OCI-LY1 (cell line): ENCODE measurements around the gene GNGT2.

Experiments
- H2AFZ ChIP-seq: fragments of 200-600 bp; sonication (generic), shearing (Covaris generic); 2 replicates; pipeline ENCODE4 v1.6.0; 2014; ENCODE audit warnings: antibody characterized with exemption, mild to moderate bottlenecking, low read length
- H3F3A ChIP-seq: fragments of 200-600 bp; sonication (generic), shearing (Covaris generic); 2 replicates; pipeline ENCODE4 v1.6.0; 2014; ENCODE audit warnings: mild to moderate bottlenecking, antibody characterized with exemption, low read length, moderate library complexity; ENCODE audit not compliant: insufficient read depth
- H3K27ac ChIP-seq: fragments of 200-600 bp; sonication (generic); 2 replicates; pipeline ENCODE4 v1.5.1; 2014; ENCODE audit warnings: low read length, mixed run types, mild to moderate bottlenecking, low read depth; ENCODE audit not compliant: poor library complexity, severe bottlenecking
- H3K27me3 ChIP-seq: fragments of 200-600 bp; sonication (generic); 2 replicates; pipeline ENCODE4 v1.6.0; 2014; ENCODE audit warnings: antibody characterized with exemption, mild to moderate bottlenecking, low read length, moderate library complexity; ENCODE audit not compliant: insufficient read depth
- H3K36me3 ChIP-seq: fragments of 200-600 bp; sonication (generic); 2 replicates; pipeline ENCODE4 v1.6.1; 2014; ENCODE audit warnings: mild to moderate bottlenecking, antibody characterized with exemption, low read length, moderate library complexity, mixed read lengths; ENCODE audit not compliant: insufficient read depth
- H3K4me1 ChIP-seq: fragments of 200-600 bp; sonication (generic); 2 replicates; pipeline ENCODE4 v1.5.1; 2014; ENCODE audit warnings: mild to moderate bottlenecking, low read length, moderate library complexity; ENCODE audit not compliant: insufficient read depth, severe bottlenecking
- H3K4me2 ChIP-seq: fragments of 200-600 bp; sonication (generic), shearing (Covaris generic); 2 replicates; pipeline ENCODE4 v1.6.1; 2014; ENCODE audit warnings: low read length
- H3K4me3 ChIP-seq: fragments of 200-600 bp; sonication (generic); 2 replicates; pipeline ENCODE4 v1.5.1; 2014; ENCODE audit warnings: low read length, low read depth, mild to moderate bottlenecking, mixed read lengths; ENCODE audit not compliant: poor library complexity, severe bottlenecking
- H3K79me2 ChIP-seq: fragments of 200-600 bp; shearing (Covaris generic); 2 replicates; pipeline ENCODE4 v1.6.1; 2016; ENCODE audit warnings: mixed run types, low read length, mixed read lengths; ENCODE audit not compliant: insufficient read depth
- H3K9ac ChIP-seq: fragments of 200-600 bp; sonication (generic), shearing (Covaris generic); 2 replicates; pipeline ENCODE4 v1.6.1; 2014; ENCODE audit warnings: mild to moderate bottlenecking, low read length, mixed read lengths
- H3K9me2 ChIP-seq: fragments of 200-600 bp; sonication (generic), shearing (Covaris generic); 2 replicates; pipeline ENCODE4 v1.6.1; 2014; ENCODE audit warnings: low read depth, mild to moderate bottlenecking, low read length, mixed read lengths
- H3K9me3 ChIP-seq: fragments of 200-600 bp; shearing (Covaris generic); 2 replicates; pipeline ENCODE4 v1.6.1; 2014; ENCODE audit warnings: low read length, mixed read lengths
- H4K20me1 ChIP-seq: fragments of 200-600 bp; sonication (generic), shearing (Covaris generic); 2 replicates; pipeline ENCODE4 v1.6.0; 2016; ENCODE audit warnings: mild to moderate bottlenecking, low read length; ENCODE audit not compliant: insufficient read depth
- EZH2 ChIP-seq: fragments of 200-600 bp; sonication (generic), shearing (Covaris generic); IDR thresholded peaks from 2 replicates; pipeline ENCODE4 v1.8.0; 2017; ENCODE audit warnings: borderline replicate concordance, mixed run types, mild to moderate bottlenecking, antibody characterized with exemption, low read length, moderate library complexity, mixed read lengths
- TF ChIP-seq, protein P1 (sequence below): fragments of 200-600 bp; sonication (generic), shearing (Covaris generic); IDR thresholded peaks from 2 replicates; pipeline ENCODE4 v1.5.1; 2017; ENCODE audit warnings: mild to moderate bottlenecking, antibody characterized with exemption, low read length, moderate library complexity, mixed read lengths

Gene GNGT2

DNA sequence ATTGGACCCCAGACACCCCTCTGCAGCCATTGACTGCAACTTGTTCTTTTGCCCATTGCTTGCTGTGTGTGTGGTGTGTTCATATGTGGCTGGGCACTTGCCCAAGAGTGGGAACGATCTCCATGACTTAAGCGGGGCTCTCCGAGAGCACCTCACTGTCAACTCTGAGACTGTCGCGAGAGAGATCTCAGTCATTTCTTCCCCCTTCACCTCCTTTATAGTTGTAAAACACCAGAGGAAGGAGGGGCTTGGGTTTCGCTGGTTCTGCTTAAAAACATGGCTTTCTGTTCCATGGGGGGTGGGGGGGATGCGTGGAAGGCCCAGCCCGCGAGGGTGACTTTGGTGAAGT is 12.8 kb upstream of the GNGT2 start:
- H4K20me1 ChIP-seq = no peaks in the 10 kb centered on the region
- H3K27me3 ChIP-seq = no peaks in the 10 kb centered on the region; the same call in 1 of the 2 replicates
- H3K4me1 ChIP-seq = peaks cover 37% of the 10 kb centered on the region
- H3F3A ChIP-seq = no peaks in the 10 kb centered on the region
- no peak overlapping the region for H3K9ac ChIP-seq
- no peak overlapping the region for H2AFZ ChIP-seq
- H3K9me3 ChIP-seq = no peaks in the 10 kb centered on the region
- H3K27ac ChIP-seq = no peak overlapping the region
- H3K4me3 ChIP-seq = no peak overlapping the region
- no peaks in the 10 kb centered on the region for H3K79me2 ChIP-seq
- H3K9me2 ChIP-seq = no peaks in the 10 kb centered on the region
- TF ChIP-seq EZH2 = no peak
- TF ChIP-seq, protein P1, sequence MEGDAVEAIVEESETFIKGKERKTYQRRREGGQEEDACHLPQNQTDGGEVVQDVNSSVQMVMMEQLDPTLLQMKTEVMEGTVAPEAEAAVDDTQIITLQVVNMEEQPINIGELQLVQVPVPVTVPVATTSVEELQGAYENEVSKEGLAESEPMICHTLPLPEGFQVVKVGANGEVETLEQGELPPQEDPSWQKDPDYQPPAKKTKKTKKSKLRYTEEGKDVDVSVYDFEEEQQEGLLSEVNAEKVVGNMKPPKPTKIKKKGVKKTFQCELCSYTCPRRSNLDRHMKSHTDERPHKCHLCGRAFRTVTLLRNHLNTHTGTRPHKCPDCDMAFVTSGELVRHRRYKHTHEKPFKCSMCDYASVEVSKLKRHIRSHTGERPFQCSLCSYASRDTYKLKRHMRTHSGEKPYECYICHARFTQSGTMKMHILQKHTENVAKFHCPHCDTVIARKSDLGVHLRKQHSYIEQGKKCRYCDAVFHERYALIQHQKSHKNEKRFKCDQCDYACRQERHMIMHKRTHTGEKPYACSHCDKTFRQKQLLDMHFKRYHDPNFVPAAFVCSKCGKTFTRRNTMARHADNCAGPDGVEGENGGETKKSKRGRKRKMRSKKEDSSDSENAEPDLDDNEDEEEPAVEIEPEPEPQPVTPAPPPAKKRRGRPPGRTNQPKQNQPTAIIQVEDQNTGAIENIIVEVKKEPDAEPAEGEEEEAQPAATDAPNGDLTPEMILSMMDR = no peak
- H3K36me3 ChIP-seq = peaks cover 34% of the 10 kb centered on the region
- H3K4me2 ChIP-seq = peak overlapping the region; percentile 54; the same call in 1 of the 2 replicates

DNA sequence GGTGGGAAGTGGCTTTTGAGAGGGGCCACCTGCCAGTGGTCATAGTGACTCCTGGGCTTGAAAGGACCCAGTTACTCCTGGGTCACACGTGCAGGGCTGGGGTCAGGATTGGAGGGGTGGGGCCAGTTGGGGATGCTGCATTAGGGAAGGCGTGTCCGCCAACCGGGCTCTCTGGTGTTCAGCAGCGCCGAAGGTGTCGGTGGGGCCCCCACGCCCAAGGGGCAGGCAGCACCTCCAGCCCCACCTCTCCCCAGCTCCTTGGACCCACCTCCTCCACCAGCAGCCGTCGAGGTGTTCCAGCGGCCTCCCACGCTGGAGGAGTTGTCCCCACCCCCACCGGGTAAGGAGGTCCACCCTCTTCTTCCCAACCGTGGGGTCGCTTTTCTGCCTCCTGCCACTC is 9.6 kb upstream of the GNGT2 start:
- H3K9me3 ChIP-seq = no peaks in the 10 kb centered on the region
- no peak overlapping the region for H3K9ac ChIP-seq
- no peak overlapping the region for H3K27ac ChIP-seq
- H3K4me2 ChIP-seq = no peak overlapping the region
- H3K9me2 ChIP-seq = no peaks in the 10 kb centered on the region
- H3K27me3 ChIP-seq = no peaks in the 10 kb centered on the region
- H3K79me2 ChIP-seq = no peaks in the 10 kb centered on the region
- peaks cover 67% of the 10 kb centered on the region for H3K4me1 ChIP-seq
- H4K20me1 ChIP-seq = no peaks in the 10 kb centered on the region
- H3F3A ChIP-seq = no peaks in the 10 kb centered on the region
- H3K4me3 ChIP-seq = no peak overlapping the region
- TF ChIP-seq EZH2 = no peak
- TF ChIP-seq, protein P1 = no peak
- no peak overlapping the region for H2AFZ ChIP-seq
- H3K36me3 ChIP-seq = peaks cover 54% of the 10 kb centered on the region

DNA sequence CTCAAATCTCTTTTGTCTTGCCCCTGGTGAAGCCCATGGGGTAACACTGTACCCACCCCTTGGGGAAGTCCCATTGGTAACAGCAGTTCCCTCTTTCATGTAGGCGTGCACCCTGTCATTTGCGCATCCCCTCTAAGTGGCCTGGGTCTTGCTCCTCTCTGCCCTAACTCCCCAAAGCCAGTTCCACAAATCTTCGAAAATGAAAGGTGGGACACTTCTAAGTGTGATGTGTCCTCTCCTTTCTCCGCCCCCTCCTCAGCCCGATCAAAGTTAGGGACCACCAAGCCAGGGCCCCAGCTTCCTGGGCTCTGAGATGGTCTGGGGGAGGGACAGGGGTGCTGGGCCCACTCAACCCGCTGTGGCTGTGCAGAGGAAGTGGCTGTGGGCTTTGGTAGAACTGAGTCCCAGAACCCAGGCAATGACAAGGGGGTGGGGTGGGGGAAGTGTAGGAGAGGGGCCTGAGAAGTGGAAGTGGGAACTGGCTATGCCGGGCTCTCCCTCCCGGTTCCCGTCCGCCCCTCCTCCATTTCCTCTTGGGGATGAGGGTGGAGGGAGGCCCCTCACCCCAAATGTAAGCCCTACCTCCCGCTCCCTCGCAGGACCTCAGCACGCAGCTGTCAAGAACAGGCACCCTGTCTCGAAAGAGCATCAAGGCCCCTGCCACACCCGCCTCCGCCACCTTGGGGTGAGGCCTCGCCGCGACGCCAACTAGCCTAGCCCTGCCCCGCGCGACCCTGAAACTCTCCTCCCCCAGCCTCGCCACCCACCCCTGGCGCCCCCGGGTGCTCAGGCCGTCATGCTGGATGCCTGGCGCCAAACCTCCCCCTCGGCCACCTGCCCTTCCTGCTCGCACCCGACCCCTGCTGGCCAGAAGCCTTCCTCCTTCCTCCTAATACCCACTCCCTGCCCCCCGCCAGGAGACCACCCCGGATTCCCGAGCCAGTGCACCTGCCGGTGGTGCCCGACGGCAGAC is 8.9 kb upstream of the GNGT2 start:
- no peaks in the 10 kb centered on the region for H3F3A ChIP-seq
- peak overlapping the region; percentile 3; the same call in 1 of the 2 replicates for H3K4me2 ChIP-seq
- H2AFZ ChIP-seq = no peak overlapping the region
- peaks cover 67% of the 10 kb centered on the region for H3K4me1 ChIP-seq
- H4K20me1 ChIP-seq = no peaks in the 10 kb centered on the region
- no peaks in the 10 kb centered on the region for H3K9me2 ChIP-seq
- no peak overlapping the region for H3K9ac ChIP-seq
- no peaks in the 10 kb centered on the region for H3K79me2 ChIP-seq
- H3K27me3 ChIP-seq = no peaks in the 10 kb centered on the region
- no peaks in the 10 kb centered on the region for H3K9me3 ChIP-seq
- TF ChIP-seq, protein P1 = peak; percentile 63
- TF ChIP-seq EZH2 = no peak
- no peak overlapping the region for H3K4me3 ChIP-seq
- peaks cover 58% of the 10 kb centered on the region for H3K36me3 ChIP-seq
- peak overlapping the region; percentile 62 for H3K27ac ChIP-seq
